Subcutaneous adipose tissue (tissue), 4 donors: Measurements from ENCODE around the gene LSM14A. TPM values are rescaled to one million over a fixed set of nuclear protein-coding genes. Genes with fewer than 3 reads are reported as not detected.

Experiments used
- CTCF ChIP-seq: fragments of 450-650 bp; IDR thresholded peaks from one replicate; pipeline ENCODE4 v1.5.1; 2016; ENCODE audit warnings: low read depth, mild to moderate bottlenecking, control low read depth, antibody characterized with exemption, moderate library complexity
- total RNA-seq, 4 donors: library from RNA; depleted of rRNA; stranded (reverse); fragments of >200 nt; gene quantifications; one replicate each; pipeline ENCODE4 v1.1.0, GENCODE V29; 2016

The LSM14A gene
- total RNA-seq, 4 donors from 2014 or later = 60.9 to 113 (median 89.1) TPM

GRCh38 chr19:34189199-34189916 is 17.1 kb downstream of the LSM14A start:
- no peak for TF ChIP-seq CTCF

GRCh38 chr19:34189917-34190425 is 17.7 kb downstream of the LSM14A start:
- no peak for TF ChIP-seq CTCF

- TF ChIP-seq CTCF = no peak
These were observed 19.2 kb downstream of the LSM14A start for GRCh38 chr19:34191355-34191962.

GRCh38 chr19:34193439-34193838 is 21.1 kb downstream of the LSM14A start:
- no peak for TF ChIP-seq CTCF

GRCh38 chr19:34193876-34194275 is 21.6 kb downstream of the LSM14A start:
- TF ChIP-seq CTCF = no peak

GRCh38 chr19:34201133-34201532 is 28.8 kb downstream of the LSM14A start:
- TF ChIP-seq CTCF = no peak

GRCh38 chr19:34208291-34208884 is 36.1 kb downstream of the LSM14A start:
- no peak for TF ChIP-seq CTCF
